ENCODE results near the gene WNT7B. TPM values are rescaled to one million over a fixed set of nuclear protein-coding genes. Genes with fewer than 3 reads are reported as not detected.

Gene WNT7B
- total and polyA plus RNA-seq, 2 donors (not counting 1 experiment from before 2014, with no cell fraction given): 0.22 to 0.67 TPM

- CTCF ChIA-PET: no interaction called here
- H3K9me3 ChIP-seq (ENCODE audit: control extremely low read depth in 1 of 3, control insufficient read depth in 2 of 3, insufficient read depth in 1 of 3, low read length in 2 of 3): peaks cover 0 to 7% (median 0%) of the 10 kb centered on the region in 3 donors
These were observed 10.0 kb downstream of the WNT7B start for GRCh38 chr22:45966895-45967365.

GRCh38 chr22:45966320-45966894, 10.6 kb downstream of the WNT7B start:
- ChIA-PET POLR2A (no interaction called here), CTCF (interaction anchor here (1.1 kb wide), 1 partner anchor 319 kb away, joined by 3 read pairs; no protein-coding TSS in a partner anchor)
- H3K79me2 ChIP-seq (ENCODE audit: control insufficient read depth, insufficient read depth, low read length): no peaks in the 10 kb centered on the region
- Mint-ChIP-seq H3K4me3 (no peak overlapping the region), H3K27ac (no peak overlapping the region), H3K9me3 (ENCODE audit: insufficient read depth) (no peaks in the 10 kb centered on the region), H3K27me3 (peaks cover 37% of the 10 kb centered on the region), H3K4me1 (peaks cover 9% of the 10 kb centered on the region)
- peaks cover 0 to 7% (median 0%) of the 10 kb centered on the region in 3 donors for H3K9me3 ChIP-seq (ENCODE audit: control extremely low read depth in 1 of 3, control insufficient read depth in 2 of 3, insufficient read depth in 1 of 3, low read length in 2 of 3)
- H3K4me3 ChIP-seq (ENCODE audit: control extremely low read depth in 1 of 5, extremely low read depth in 1 of 5, insufficient read depth in 1 of 5, low read depth in 2 of 5, low read length in 4 of 5): no peak overlapping the region
- peaks cover 10 to 11% of the 10 kb centered on the region in 2 donors for H3K4me1 ChIP-seq (ENCODE audit: control insufficient read depth in 2 of 2, insufficient read depth in 2 of 2, low read length in 2 of 2)
- H3K4me2 ChIP-seq (replicated peaks; ENCODE audit: low read depth, low read length, poor library complexity, severe bottlenecking): no peak overlapping the region
- no peak overlapping the region for H2AFZ ChIP-seq (ENCODE audit: insufficient read depth, low read depth, low read length, poor library complexity, severe bottlenecking)
- no peaks in the 10 kb centered on the region for H3K36me3 ChIP-seq (replicated peaks in 1 of 2; ENCODE audit: control extremely low read depth in 1 of 2, control insufficient read depth in 1 of 2, extremely low read depth in 1 of 2, insufficient read depth in 2 of 2, low read length in 1 of 2)
- DNase-seq (no peak), ATAC-seq (ENCODE audit: low read depth) (no peak)
- WGBS (ENCODE audit: insufficient coverage): 38% methylated on average over 19 of the region's 19 CpGs
- TF ChIP-seq, protein P1, sequence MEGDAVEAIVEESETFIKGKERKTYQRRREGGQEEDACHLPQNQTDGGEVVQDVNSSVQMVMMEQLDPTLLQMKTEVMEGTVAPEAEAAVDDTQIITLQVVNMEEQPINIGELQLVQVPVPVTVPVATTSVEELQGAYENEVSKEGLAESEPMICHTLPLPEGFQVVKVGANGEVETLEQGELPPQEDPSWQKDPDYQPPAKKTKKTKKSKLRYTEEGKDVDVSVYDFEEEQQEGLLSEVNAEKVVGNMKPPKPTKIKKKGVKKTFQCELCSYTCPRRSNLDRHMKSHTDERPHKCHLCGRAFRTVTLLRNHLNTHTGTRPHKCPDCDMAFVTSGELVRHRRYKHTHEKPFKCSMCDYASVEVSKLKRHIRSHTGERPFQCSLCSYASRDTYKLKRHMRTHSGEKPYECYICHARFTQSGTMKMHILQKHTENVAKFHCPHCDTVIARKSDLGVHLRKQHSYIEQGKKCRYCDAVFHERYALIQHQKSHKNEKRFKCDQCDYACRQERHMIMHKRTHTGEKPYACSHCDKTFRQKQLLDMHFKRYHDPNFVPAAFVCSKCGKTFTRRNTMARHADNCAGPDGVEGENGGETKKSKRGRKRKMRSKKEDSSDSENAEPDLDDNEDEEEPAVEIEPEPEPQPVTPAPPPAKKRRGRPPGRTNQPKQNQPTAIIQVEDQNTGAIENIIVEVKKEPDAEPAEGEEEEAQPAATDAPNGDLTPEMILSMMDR (IDR thresholded peaks at IDR 0.05): no peak
- TF ChIP-seq EZH2 (IDR thresholded peaks at IDR 0.05; ENCODE audit: borderline replicate concordance, insufficient read depth, low read depth, low read length, poor library complexity, severe bottlenecking): no peak
- H3K27ac ChIP-seq (ENCODE audit: low read length in 2 of 2): no peak overlapping the region
- H3K9ac ChIP-seq (ENCODE audit: low read length): no peak overlapping the region
- intact Hi-C loops (cut with micrococcal nuclease): no loop called here
- H3K27me3 ChIP-seq (replicated peaks in 1 of 4; ENCODE audit: control extremely low read depth in 1 of 4, control insufficient read depth in 3 of 4, insufficient read depth in 4 of 4, low read length in 3 of 4): peaks cover 0 to 65% (median 19%) of the 10 kb centered on the region in 4 experiments
- no peaks in the 10 kb centered on the region for H4K20me1 ChIP-seq (ENCODE audit: control insufficient read depth, insufficient read depth, low read length, poor library complexity, severe bottlenecking)

More at GRCh38 chr22:45966895-45967365, 10.0 kb downstream of the WNT7B start:
- 54% methylated on average over 15 of the region's 17 CpGs for WGBS (ENCODE audit: insufficient coverage)
- H3K27ac Mint-ChIP-seq: no peak overlapping the region
- no peak overlapping the region for H3K27ac ChIP-seq (ENCODE audit: low read length in 2 of 2)
- H3K4me2 ChIP-seq (replicated peaks; ENCODE audit: low read depth, low read length, poor library complexity, severe bottlenecking): no peak overlapping the region
- peaks cover 14% of the 10 kb centered on the region in 2 donors for H3K4me1 ChIP-seq (ENCODE audit: control insufficient read depth in 2 of 2, insufficient read depth in 2 of 2, low read length in 2 of 2)
- peaks cover 0 to 69% (median 21%) of the 10 kb centered on the region in 4 experiments for H3K27me3 ChIP-seq (replicated peaks in 1 of 4; ENCODE audit: control extremely low read depth in 1 of 4, control insufficient read depth in 3 of 4, insufficient read depth in 4 of 4, low read length in 3 of 4)
- DNase-seq (no peak), ATAC-seq (ENCODE audit: low read depth) (no peak)
- H3K9me3 Mint-ChIP-seq (ENCODE audit: insufficient read depth): no peaks in the 10 kb centered on the region
- H4K20me1 ChIP-seq (ENCODE audit: control insufficient read depth, insufficient read depth, low read length, poor library complexity, severe bottlenecking): no peaks in the 10 kb centered on the region
- no peak for TF ChIP-seq EZH2 (IDR thresholded peaks at IDR 0.05; ENCODE audit: borderline replicate concordance, insufficient read depth, low read depth, low read length, poor library complexity, severe bottlenecking)
- TF ChIP-seq, protein P1 (IDR thresholded peaks at IDR 0.05): no peak
- H3K4me1 Mint-ChIP-seq: peaks cover 9% of the 10 kb centered on the region
- H3K9ac ChIP-seq (ENCODE audit: low read length): no peak overlapping the region
- H2AFZ ChIP-seq (ENCODE audit: insufficient read depth, low read depth, low read length, poor library complexity, severe bottlenecking): no peak overlapping the region
- H3K79me2 ChIP-seq (ENCODE audit: control insufficient read depth, insufficient read depth, low read length): no peaks in the 10 kb centered on the region
- no peak overlapping the region for H3K4me3 Mint-ChIP-seq
- POLR2A ChIA-PET: no interaction called here
- no peaks in the 10 kb centered on the region for H3K36me3 ChIP-seq (replicated peaks in 1 of 2; ENCODE audit: control extremely low read depth in 1 of 2, control insufficient read depth in 1 of 2, extremely low read depth in 1 of 2, insufficient read depth in 2 of 2, low read length in 1 of 2)
- intact Hi-C loops (cut with micrococcal nuclease): no loop called here
- H3K4me3 ChIP-seq (ENCODE audit: control extremely low read depth in 1 of 5, extremely low read depth in 1 of 5, insufficient read depth in 1 of 5, low read depth in 2 of 5, low read length in 4 of 5): no peak overlapping the region
- peaks cover 37% of the 10 kb centered on the region for H3K27me3 Mint-ChIP-seq

Measured in B cell (primary cell).